Stimulated activated CD4-positive, alpha-beta T cell treated with anti-CD3 and anti-CD28 coated beads, Interleukin-12 subunit alpha, Interleukin-12 subunit beta, amount 100 ng/mL, for 24 hours (primary cell): ENCODE measurements around the gene MTX3.

Source experiments
- DNase-seq, 2 experiments: peaks; one replicate each; pipeline ENCODE4 v3.0.0-alpha.2; 2020; ENCODE audit warnings: low read depth in 2 of 2

The MTX3 gene

DNA sequence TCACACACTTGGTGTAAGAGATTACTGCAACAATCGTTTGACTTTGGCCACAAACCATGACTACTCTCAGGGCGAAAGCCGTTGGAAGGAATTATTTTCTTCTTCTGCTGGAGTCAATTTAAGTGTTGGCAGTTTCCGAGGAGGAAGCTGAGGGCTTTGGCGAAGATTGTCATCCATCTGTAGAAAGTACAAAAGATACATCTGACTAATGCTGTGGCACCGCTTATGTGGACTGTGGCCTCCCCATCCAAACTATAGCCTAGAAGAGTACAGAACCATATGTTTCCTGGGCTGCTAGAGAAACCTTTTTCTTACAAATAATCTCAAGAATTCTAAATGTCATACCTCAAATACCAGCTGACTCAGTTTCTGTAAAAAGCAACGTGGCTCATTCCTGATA, 7.4 kb downstream of the MTX3 start:
- no peak for DNase-seq

DNA sequence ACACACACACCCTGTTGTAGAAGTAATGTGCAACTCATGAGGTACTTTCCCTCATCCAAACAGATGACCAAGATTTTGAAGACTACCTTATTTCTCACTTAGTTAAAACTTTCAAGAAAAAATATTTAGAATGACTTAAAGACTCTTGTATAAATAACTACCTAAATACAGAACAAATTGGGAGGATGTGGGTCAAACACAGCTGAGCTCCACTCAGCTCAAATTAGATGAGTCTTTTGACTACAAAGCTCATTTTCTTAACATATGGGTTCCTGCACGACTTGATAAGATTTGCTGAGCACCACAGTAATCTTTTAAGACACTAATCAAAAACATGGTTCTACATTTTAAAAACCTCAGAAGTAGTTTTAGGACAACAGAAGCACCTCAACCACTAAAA, 8.9 kb downstream of the MTX3 start:
- no peak for DNase-seq

DNA sequence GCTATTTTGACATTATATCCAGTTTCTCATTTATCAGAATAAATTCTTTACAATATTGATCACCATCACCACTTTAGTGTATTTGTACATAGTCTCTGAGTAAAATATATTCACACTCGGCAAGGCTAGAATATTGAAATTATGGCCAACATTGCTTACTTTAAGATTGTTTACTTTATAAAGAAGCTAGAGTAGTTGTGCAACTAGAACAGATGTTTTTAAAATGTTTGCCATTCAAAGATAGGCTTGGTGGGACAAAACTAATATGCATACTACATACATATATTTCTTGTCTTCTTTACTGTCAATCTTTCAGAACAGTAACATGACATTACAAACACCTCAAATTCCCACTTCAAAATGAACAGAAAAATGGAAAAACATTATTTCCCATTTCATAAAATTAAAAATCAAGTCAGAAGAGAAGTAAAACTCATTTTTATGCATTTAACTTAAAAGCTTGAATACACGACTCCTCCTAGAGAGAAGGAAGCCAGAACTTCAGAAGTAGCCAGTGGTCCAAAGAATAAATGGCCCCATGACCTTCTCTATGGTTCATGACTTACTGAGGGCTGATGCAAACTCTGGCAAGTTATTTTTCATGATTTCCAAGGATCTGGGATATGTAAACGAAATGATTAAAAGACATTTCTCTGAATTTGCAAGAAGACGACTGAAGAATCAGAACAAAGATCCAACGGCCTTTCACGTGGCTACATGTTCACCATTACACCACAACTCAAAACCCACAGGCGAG, 14.1 kb downstream of the MTX3 start:
- DNase-seq, result no peak

DNA sequence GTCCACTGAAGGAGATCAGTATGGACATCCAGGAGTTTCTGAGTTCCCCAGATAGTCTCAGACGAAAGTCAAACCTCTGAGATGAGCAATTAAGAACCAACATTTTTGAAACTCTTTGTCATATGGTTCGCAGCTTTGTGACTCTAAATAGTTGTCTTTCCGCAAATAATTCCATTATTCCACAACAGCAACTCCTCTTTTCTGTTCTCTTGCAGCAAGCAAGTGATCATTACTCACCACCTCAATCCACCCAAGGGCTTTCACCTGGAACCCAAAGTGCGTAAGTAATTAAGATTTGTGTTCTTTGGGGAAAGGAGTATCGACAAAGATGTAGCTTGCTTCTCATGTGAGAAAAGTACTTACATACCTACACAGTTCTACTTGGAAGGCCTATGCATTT, 15.6 kb downstream of the MTX3 start:
- no peak for DNase-seq

DNA sequence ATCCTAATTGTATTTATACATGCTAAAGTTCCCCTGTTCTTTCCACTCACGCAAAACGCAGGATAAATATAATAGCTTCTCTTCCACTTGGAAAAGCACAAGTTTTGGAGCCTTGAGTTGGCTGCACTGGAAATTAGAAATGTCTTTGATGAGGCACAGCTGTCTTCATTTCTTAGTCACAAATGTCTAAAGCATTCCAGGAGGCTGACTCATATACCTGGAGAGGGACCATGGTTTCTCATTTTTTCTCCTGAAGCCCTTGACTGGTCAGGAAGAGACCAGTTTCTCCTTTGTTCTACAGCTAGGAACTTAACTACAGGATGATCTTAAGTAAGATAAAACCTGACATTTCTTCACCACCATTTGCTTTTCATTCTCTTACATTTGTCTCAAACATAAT, 16.2 kb downstream of the MTX3 start:
- DNase-seq, result no peak

DNA sequence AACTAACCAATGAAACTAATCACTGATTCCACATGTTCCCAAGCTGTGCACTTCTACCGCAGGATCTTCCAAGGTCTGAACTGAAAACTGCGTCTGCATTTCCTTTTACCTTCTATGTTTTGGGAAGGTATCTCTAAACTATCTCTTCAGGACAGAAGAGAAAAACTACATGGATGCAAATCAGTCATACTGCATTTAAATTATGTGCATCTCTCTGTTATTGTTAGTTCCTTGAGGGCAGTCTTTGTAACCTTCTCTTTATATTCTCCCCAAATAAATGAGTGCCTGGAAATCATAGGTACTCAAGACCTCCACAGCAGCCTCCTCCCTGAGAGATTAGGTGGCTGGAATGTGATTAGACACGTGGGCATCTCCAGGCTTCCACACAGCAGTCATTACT, 17.1 kb downstream of the MTX3 start:
- no peak for DNase-seq

DNA sequence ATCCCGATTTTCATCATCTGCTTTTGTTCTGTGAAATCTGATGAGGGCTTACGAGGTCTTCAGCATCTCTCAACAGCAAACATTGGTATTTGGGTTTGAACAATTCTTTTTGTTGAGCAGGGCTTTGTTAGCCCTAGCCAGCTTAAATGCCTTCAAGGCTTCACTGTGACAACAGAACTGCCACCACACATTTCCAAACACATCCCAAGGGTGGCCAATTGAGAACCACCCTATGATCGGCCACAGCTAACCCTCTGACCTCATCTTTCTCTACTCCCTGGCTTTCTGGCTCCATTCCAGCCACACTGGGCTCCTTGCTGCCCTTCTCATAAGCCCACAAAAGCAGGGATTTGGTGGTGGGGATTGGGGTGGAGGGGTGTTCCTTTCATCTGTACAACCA, 17.6 kb downstream of the MTX3 start:
- DNase-seq, result no peak

DNA sequence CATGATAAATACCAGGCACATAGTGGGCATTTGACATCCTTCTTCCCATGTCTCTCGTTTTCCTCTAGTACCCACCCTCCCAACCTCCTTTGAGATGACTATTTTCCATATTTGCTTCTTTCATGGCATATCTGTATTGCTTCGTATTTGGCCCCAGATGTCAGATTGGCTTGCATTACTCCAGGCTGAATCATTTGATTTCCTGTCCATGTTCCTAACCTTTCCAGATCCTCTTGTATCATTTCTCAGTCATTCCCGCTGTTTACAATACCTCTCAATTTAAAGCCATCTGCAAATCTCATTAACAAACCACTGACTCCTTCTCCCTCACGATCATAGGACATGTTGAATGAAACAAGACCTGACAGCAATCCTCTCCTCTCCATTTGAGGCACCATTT, 19.9 kb downstream of the MTX3 start:
- no peak for DNase-seq

DNA sequence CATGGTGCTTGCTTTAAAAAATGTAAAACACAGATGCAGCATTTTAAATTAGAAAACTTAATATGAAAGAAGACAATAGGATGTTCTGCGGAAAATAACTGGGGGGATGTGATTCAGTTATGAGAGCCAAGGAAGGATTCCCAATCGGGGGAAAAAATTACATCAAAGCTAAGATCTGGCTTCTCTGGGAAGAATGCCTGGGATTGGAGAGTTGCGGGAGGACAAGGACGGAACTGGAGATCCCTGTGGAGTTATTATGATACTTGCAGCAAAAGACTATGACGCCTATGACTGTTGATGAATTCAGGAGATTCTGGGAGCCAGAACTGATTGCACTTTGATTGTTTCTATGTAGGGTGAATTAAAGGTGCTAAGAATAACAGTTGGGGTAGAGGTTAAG, 24.6 kb downstream of the MTX3 start:
- DNase-seq, result no peak

DNA sequence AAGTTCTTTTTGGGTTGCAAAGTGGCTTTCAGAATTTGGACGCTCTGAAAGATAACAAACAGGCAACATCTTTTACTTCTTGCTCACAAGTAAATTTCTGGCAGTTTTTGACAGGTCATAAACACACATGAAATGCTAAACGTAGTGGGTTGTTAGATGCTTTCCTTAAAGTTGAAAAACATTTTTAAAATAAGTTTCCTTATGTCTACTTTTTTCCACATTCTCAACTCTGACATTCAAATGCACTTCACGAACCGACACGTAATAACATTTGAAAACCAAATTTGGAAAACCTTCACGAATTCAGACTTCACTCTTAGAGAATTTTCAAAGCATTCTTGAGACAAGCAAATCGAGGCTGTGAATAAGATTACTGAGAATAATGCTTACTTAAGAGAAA, 26.9 kb downstream of the MTX3 start:
- DNase-seq, result no peak

DNA sequence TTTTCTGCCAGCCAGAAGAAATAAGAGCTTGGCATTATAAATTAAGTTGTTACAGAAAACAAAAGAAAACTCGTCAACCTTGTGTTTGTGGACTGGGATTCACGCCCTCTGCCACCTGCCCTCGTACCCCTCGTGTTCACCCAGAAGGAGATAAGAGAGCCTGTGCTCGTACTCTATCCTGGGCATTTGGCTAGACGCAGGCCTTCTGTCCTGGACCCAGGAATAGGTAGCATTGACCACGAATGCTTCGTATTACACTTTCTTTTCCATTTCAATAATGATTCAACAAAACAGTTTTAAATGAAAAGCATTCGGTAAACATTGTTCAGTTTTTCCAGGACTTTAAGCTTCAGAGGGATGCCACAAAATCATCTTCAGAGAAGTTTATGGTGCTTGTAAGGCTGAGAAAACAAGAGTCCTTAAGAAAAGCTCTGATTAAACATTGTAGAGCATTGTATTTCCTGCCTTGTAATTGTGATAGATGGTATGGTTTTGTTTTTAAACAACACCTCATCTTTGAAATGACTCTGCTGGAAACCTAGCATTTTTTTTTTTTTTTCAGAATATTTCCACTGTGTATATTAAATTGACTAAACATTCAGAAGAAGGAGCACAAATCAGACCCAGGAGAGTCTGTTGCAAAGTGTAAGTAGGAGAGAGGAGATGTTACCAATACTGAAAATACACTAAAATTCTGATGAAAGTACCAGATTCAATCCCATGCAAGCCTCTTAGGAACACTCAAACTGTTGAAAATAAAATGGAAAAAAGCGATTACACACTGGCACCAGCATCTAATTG, 27.6 kb downstream of the MTX3 start:
- no peak for DNase-seq

DNA sequence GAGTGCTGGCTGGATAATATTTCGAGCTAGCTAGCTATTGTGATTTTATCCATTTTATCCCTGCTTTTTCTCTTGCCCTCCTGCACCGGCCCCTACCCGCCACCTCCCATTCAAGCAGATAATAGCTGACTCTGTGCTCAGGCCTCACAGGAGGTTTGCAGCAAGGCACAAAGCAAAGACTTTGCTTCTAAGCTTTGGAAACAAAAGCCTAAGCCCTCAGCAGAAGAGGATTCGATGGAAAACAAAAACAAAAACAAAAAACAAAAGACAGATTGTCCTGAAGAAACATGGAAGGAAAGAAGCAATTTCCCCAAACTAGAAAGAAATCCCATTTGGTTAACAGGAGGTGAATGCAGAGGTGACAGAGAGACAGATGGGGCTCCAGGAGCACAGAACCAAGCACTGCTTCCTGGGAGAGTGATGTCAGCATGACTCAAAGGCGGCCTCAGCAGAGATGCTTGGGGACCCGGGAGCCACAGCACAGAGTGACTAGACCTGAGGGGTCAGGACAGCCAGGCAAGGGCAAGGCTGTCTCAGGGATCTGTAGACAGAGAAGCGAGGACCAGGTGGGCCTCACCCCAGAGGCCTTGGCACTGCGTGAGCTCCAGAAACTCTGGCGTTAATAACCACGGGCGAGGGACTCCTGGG, 28.4 kb downstream of the MTX3 start:
- peak in 1 of 2 experiments; percentile 30 for DNase-seq

DNA sequence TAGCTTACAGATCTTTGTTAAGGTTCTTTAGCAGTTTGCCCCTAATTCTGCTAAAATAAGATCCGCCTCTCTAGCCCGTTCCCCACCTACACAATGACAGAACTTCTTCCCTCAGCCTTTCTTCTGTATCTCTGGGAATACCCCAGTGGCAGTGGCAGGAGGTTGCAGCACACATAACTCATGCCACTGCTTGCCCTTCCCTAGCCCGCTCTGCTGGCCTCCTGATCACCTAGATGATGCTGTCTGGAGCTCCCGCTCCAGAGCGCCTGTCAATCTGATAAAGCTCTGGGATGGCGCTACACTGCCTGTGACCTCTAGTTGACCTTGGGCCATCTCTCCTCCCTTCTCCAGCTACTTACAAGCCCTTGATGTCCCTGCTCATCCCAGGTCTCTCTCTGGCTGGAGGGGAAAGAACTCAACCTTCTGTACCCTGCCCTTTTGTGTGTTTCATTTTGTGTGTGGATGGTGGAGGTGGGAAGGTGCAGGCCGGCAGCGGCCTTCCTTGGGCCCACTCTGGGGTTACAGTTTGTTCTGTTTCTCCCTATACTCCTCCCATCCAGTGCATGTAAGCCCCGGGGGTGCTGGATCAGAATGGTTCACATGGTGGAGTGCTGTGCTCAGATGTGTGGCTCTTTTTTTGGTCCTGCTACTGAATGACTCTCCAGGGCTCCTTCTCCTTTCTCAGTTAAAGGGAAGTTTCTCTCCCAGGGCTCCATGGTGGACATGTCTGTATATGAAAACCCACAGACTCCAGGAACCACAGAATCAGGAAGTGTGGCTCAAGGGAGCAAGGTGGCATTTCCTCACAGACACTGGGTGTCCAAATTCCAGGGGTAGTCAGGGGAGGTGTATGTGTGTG, 29.1 kb downstream of the MTX3 start:
- no peak for DNase-seq

DNA sequence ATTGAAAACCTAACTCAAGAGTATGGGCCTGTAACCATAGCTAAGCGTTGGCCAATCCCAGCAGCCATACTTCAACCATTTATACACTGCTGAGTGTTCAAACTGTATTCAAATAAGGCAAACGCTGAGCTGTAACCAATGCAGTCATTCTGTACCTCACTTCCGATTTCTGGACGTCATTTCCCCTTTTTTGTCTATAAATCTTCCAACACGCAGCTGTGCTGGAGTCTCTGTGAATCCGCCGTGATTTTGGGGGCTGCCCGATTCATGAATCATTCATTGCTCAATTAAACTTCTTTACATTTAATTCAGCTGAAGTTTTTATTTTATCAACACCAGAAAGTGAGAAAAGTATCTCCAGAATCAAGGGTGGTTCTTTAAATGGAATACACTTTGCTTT, 31.7 kb downstream of the MTX3 start:
- DNase-seq, result no peak

DNA sequence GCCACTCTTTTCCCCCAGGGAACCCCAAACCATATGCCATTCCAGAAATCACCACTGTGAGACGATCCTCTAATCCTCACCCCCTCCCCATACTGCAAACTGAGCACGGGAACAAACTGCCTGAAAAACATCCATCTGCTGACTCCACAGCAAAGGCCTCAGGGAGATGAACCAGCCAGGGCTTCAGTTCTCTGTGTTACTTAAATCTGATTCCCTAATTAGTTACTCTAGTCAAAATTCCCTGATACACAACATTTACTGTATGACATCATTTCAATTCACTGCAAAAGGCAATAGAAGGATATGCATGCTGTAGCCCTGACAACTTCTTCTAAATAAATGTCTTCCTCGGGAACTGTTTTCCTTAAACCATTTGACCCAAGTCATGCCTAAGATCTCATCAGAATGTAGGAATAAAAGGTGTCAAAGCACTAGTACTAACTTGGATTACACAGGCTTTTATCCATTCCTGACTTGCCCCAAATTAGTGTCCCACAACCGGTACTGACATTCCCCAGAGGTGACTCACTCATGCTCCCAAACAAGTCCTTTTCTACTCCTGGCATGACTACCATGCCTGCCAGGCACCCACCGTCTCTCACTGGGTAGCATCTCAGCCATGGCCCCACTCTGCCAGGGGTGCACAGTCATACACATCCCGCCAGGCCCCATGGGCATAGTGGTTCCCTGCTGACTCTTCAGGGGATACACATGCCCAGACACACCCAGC, 35.0 kb downstream of the MTX3 start:
- no peak for DNase-seq

DNA sequence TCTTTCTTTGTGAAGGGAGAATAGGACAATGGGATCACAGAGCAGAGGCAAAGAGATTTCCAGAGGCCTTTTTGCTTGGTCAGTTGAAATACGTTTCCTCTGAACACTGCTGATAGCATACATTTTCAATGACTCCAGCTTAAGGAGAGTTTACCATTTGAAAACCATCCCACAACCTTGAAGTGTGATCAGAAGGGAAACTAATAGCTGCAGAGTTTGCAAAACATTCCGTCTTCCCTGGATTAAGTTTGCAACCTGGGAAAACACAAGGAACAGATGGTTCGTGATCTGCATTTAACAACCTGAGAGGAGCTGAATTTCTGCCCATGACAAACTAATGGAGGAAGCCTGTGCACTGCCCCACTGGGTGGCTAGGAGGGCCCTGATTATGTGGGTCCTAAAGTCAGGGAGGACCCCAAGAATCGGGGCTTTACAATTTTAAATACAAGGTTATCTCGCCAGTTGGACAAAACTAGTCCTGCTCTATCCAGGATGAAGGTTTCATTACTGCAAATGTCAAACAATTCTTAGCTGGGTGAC, 35.6 kb downstream of the MTX3 start:
- DNase-seq, result no peak

DNA sequence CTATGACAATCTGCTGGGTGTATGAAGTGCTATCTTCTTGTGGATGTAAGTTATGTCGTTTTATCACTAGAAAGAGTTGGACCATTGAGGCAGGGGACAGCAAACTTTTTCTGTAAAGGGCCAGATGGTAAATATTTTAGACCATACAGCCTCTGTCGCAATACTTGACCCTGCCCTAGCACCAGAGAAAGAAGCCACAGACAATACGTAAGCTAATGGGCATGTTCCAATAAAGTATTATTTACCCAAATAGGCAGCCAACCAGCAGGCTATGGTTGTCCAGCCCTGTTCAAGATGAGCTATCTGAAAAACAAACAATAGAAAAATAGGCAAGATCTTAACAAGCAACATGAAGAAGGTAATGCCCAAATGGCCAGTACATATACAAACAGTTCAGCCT, 36.4 kb downstream of the MTX3 start:
- DNase-seq, result no peak

DNA sequence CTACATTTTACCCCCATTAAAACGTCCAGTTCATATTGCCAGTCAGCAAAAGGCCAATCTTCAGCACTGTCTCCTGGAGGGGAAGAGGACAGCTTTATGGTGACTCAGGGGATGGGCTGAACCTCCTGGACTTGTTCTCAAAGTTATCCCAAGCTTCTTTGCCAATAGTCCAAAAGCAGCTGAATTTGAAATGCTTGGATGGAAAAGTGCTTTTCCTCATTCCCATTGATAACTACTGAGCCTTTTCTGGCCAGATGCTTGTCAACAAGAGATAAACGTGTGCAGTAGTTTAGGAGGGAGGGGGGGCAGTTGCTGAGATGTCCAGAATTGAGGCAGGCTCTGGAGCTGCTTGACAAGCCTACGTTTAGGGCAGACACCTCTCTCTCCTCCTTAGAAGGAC, 43.5 kb downstream of the MTX3 start:
- DNase-seq, result no peak

DNA sequence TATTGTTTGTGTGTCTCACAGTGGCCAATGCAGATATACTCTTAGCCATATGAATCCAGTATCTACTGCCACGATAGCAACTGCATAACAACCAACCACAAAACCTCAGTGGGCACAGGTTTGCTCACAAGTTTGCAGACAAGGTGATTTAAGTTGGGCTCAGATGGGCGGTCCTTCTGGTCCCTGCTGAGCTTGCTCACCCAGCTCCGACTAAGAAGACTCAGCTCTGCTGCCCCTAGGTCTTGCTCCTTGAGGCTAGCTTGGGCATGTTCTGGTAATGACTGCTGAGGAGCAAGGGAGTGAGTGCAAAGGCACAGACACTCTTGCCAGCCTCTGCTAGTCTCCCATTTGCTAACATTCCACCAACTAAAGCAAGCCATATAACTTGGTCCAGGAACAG, 52.6 kb downstream of the MTX3 start:
- no peak for DNase-seq

DNA sequence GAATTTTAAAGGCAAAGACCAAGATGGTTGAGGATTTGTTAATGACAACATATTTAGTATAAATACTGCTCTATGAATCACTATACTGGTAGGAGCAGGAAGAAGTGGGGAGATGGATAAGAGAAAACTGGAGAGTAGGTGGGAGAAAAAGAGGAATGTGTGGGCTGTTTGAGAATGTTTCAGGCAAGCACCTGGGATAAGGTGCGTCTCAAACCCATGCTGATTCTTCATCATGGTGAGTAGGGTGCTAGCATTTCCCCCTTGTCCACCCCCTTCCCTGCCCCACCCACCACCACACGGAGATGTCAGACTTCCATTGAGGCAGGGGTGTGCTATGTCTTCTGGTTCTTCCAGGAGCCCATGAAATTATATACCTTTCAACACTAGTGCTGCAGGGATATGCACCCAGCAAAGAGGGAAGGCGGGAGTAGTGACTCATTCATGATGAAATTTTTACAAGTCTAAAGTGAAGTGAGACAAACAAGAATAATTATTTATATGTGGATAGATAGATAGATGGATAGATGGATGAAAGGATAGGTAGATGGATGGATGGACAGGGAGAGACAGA, 54.3 kb downstream of the MTX3 start:
- no peak for DNase-seq
